HG03025 (cell line): Measurements from ENCODE around the gene STARD5.

Source experiments
- ATAC-seq: cut with Tn5 transposase; IDR thresholded peaks from one replicate; pipeline ENCODE4 v1.9.1; 2021; ENCODE audit warnings: mild to moderate bottlenecking, moderate library complexity; ENCODE audit not compliant: unreplicated experiment, low FRiP score

Gene STARD5

DNA sequence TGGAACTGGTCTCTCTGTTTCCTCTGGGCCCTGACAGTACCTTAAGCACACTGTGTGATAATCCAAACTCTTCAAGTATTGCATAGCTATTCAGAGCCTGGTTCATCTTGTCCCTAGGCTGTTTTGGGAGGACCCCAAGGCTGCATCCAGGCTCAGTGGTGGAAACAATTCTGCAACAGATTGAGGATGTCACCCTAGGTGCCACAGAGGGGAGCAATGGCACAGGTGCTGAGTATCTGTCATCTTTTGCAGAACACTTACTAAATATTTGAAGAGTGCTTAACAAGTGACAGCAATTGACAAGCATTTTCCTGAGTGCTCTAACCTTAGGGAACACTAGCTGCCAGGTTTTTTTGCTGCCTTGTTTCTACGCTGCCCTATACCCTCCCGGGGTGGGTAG, 27.8 kb downstream of the STARD5 start:
- ATAC-seq = no peak

DNA sequence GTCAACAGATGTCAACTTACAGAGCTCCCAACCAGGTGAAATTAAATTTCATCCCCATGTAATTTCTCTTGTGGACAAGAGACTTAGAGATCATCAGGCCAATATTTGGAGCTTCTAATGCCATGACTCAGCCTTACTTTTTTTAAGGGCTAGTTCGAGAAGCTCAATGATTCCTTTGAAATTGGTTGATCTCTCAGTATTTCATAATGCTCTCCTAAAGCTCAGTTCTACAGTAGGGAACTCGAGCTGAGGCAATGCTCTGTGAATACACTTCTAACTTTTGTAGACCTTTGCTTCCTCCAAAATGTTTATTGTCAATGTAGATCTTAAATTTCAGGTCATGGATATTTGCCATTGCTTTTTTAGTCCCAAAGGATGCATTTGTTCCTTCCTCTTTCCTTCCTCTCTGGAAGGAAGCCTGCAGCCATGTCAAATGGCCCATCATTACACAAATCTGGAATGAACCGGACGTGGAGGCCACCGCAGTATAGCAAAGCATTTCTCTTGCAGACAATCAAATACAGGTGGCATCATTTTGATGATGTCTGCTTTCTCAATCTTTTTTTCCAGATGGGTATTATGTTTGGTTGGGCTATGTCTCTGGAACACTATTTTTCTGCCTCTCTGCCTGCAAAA, 28.3 kb downstream of the STARD5 start:
- no peak for ATAC-seq

DNA sequence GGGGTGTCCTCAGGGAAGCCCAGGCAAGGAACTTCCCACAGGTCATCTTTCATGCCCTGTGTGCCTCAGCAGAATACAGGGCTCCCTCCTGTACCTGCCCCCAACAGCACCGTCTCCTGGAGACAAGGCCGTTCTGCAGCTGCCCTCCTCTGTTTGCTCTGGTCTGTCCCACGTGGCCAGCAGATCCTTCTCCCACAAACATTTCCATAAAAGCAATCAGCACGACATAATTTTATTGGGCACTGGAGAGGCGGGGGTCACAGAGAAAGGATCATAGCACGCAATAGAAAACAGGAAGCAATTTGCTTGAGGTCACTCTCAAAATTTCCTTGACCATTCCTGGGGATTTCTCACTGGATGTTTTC, 29.4 kb downstream of the STARD5 start:
- ATAC-seq = no peak

DNA sequence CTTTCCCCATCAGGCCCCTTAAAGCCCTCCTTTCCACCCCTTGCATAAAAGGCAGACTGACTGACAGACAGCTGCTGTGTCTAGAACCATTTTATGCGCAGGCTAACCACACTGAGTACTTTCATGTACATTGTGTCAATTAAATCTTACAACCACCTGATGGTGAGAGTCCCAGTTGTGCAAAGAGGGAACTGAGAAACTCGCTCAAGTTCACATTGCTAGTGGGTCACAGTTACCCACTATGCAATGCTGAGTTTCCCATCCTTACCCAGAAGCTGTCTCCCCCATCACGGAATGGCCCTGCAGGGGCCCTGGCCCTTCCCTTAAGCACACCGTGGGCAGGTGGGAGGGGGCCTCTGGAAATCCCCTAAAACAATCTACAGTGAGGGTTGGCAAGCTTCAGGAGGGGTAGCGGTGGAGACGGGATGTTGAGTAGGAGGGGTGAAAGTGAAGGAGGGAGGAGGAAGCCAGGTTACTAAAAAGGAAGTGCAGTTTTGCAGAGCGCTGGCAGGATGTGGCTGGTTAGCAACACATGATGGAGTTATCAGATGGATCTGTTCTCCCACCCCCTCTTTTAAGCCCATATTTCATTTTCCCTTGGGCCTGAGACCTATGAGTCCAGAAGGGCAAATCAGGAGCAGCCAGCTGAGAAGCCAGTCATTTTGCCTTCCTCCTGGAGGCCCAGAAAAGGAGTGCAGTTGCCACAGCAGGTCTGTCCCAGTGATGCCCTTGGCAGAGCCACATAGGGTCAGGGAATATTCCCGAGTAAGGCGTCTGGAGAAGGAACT, 30.0 kb downstream of the STARD5 start:
- ATAC-seq = peak; percentile 62

DNA sequence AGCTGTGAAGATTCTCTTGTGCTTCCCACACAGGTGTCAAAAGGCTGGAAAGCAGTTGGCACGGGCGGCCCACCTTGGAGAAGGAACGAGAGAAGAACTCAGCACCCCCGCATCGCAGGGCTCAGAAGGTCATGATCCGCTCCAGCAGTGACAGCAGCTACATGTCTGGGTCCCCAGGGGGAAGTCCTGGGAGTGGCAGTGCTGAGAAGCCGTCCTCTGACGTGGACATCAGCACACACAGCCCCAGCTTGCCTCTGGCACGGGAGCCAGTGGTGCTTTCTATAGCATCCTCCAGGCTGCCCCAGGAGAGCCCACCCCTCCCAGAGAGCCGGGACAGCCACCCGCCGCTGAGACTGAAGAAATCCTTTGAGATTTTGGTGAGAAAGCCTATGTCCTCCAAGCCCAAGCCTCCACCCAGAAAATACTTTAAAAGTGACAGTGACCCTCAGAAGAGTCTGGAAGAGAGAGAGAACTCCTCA, 31.4 kb downstream of the STARD5 start:
- ATAC-seq = peak; percentile 25

DNA sequence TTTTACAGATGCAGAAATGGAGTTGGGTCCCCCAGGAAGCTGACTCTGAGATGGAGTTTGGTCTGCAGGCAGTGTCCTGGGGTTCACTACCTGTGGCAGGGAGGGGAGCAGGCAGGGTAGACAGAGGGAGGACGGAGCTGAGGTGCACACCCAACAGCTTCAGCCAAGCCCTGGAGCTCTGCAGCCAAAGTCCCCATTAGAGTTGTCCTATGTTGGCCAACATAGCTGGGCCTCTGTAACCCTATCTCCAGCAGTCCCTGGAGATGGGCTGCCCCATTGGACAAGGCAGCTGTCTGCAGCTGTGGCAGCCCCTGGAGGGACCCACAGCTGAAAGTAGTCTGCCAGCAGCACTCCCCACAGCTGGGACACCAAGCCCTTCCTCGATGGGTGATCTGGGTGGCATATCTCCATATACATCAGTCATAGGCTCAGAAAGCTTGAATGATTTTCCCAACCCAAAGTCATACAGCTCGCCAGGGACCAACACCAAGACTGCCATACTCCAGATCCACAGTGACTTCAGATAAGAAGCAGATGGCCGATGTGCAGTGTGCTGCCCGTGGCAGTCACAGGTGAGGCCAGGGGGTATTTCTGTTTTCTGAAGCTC, 31.9 kb downstream of the STARD5 start:
- no peak for ATAC-seq

DNA sequence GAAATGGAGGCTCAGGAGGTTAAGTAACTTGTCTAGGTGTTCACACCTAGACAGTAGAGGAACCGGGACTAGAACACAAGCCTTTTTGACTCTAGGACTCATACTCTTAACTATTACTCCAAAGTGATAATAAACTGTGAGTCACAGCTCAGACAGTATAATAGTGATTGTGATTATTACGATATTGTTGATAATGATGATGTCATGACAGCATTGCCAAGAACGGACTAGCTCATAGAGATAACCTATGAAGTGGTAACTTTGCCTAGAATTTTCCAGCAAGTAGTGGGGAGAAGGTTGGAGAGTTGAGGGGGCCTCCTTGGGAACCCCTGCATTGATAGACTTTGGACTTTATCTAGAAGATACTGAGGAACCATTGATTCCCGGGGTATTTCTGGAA, 34.0 kb downstream of the STARD5 start:
- no peak for ATAC-seq

DNA sequence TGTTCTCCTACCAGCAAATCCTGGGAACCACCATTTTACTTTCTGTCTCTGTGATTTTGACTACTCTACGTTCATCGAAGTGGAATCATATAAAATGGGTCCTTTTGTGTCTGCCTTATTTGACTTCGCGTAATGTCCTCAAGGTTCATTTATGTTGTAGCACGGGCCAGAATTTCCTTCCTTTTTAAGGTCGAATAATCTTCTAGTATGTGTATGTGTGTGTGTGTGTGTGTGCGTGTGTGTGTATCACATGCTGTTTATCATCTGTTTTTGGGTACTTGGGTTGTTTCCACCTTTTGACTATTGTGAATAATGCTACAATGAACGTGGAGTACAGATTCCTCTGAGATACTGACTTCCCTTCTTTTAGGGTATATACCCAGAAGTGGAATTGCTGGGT, 35.3 kb downstream of the STARD5 start:
- ATAC-seq = no peak

DNA sequence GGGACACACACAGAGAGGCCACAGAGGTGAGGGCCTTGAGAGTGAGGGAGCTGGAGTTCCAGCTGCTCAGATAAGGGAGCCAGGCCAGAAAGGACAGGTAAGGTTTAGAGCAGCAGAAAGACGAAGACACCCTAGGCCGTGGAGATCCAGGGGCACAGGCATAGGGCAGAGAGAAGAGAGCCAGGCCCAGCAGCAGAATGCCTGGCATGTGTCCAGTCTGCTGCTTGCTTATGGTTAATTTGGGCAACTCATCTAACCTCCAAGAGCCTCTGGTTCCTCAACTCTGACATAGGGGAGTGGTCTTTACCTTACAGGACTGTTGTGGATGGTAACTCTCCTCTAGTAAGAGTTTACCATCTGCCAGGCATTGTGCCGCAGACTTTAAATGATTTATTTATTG, 35.9 kb downstream of the STARD5 start:
- no peak for ATAC-seq

DNA sequence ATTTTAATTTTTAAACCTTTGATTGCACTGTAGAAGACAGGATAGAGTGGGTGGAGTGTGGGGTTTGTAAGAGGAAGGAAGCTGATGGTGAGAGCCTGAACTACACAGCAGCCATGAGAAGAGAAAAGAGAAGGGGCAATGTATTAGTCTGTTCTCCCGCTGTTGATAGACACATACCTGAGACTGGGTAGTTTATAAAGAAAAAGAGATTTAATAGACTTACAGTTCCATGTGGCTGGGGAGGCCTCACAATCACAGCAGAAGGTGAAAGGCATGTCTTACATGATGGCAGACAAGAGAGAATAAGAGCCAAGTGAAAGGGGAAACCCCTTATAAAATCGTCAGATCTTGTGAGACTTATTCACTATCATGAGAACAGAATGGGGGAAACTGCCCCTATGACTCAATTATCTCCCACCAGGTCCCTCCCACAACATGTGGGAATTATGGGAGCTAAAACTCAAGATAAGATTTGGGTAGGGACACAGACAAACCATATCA, 37.3 kb downstream of the STARD5 start:
- no peak for ATAC-seq

DNA sequence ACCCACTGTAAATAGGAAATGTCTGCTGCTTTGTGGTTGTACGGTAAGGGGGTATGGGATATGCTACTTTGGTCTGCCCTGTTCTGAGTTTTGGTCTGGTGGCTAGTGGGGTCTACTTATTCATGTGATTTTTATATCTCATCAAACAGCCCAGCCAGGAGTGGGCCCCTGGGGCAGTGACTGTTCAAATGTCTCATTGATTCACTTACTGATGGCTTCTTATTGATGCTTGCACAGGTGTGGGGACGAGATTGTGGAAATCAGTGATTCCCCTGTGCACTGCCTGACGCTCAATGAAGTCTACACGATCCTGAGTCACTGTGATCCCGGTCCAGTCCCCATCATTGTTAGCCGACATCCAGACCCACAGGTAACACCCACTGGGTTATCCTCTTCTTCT, 38.5 kb downstream of the STARD5 start:
- ATAC-seq = no peak

DNA sequence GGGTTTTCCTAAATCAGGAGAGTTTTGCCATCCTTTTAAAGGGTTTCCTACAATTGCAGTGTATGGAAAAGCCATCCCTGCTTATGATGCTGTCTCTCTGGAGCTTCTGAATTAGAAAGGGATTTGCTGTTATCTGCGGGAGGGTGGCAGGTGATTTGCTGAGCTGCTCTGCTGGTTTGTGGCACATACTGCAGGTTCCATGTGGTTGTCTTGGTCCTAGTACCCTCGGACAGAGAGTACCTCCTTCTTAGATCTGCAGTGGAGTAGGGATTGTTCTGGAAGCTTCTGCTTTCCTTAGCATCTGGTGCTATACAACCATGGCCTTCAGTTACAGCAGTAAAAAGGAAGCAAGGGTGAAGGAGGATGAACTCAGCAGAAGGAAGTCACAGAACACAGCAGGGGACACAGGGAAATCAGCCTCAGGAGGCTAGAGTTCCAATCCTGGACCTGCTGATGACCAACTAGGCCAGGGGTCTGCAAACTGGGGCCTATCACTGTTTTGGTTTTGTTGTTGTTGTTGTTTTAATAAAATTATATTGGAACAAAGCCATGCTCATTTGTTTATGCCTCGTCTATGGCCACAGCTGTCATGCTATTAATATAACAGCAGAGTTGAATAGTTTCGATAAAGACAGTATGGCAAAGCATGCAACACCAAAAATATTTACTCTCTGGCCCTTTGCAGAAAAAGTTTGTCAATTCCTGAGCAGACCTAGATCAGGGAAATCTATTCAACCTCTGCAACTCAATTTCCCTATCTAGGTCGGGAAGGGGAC, 39.5 kb downstream of the STARD5 start:
- no peak for ATAC-seq

DNA sequence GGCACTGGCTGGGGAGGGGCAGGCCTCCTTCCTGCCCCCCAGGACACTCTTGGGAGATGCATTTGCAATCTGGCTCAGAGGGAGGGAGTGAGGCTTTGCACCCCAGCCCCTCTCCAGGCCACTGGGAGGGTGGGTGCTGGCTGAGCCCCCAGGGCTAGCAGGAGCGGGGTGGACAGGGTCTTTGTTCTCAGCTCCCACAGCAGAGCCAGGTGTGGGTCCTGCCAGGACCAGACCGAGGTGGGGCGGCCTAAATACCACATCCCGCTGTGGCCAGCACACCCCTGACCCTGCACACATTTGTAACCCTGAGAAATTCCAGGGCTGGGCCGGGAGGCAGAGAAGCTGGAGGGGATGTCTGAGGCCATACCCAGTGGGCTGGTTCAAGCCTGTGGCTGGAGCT, 41.0 kb downstream of the STARD5 start:
- no peak for ATAC-seq

DNA sequence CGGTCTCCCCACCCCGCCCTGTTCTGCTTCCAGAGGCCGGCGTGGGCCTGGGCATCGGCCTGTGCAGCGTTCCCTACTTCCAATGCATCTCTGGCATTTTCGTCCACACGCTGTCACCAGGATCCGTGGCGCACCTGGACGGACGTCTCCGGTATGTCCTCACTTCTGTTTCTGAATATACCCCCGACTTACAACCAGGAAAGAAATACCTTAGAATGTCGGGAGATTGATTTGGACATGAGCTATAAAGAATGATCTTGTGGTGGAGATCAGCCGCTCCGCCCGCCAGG, 41.4 kb downstream of the STARD5 start:
- ATAC-seq = no peak

DNA sequence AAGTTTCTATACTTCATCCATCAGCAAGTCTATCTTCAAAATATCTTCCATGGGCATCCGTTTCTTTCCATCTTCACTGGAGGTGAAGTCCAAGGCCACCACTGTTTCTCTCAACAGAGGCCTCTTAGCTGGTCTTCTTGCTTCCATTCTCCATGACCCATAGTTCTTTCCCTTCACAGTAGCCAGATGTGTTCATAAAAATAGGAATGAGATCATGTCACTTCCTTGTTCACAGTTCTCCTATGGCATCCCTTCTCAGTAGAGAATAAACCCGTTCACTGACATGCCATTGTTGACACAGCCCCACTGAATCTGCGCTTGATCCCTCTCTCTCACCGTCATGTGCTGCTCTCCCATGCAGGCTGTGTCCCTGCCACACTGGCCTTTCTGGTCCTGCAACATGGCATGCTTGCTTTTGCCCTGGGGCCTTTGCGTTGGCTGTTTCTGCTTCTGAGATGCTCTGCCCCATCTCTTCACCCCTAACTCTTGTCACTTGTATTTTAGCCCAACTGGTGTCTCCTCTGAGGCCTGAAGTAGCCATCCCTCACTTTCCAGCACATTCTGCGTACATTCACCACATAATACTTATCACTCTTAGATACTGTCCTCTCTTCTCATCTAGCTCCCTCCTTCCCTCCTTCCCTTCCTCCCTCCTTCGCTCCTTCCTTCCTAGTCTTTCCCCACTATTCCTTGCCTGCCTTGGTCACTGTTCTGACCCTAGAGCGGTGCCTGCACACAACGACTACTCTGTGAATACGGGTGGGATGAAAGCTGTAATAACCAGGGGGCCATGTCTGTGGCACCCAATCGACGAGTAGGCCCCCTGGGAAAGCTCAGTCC, 42.0 kb downstream of the STARD5 start:
- no peak for ATAC-seq

DNA sequence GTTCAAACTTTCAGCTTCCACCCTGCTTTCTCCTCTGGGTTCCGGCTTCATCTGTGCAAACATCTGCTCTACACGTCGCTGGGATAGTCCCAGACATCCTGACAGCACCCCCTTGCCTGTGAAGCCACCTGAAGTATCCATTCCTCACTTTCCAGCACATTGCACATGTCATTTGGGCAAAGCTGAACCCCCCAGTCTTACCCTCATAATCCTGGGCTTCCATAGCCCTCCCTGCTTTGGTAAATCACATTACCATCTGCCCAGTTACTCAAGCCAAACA, 42.5 kb downstream of the STARD5 start:
- no peak for ATAC-seq

DNA sequence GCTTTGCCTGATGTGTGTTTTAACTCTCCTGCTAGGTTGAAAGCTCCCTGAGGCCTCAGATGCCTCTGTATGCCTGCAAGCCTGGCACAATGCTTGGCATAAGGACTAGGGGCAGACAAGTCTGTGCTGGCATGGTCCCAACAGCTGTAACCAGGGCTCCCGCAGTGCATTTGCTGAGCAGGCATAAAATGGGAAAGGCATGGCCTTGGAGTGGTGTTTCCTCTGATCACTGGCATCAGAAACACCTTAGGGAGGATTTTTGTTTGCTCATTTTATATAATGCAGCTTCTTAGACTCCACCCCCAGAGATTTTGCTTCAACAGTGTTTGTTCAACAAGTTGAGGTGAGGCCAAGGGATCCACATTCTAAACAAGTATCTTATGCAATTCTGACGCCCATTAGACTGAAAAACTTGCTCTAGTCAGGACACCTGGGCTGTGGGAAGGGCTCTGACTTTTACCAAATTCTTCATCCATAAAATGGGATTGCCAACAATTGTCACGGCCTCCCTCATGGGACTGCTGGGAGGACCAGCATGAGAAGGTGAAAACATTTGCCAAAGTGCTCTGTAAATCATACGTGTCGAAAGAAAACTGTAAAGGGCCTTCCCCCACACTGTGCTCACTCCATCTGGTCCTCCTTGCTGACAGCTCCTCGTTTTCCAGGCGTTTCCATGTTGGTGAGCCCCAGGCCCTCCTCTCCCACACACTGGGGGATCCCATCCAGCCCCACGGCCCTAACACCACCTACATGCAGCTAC, 43.1 kb downstream of the STARD5 start:
- ATAC-seq = no peak

DNA sequence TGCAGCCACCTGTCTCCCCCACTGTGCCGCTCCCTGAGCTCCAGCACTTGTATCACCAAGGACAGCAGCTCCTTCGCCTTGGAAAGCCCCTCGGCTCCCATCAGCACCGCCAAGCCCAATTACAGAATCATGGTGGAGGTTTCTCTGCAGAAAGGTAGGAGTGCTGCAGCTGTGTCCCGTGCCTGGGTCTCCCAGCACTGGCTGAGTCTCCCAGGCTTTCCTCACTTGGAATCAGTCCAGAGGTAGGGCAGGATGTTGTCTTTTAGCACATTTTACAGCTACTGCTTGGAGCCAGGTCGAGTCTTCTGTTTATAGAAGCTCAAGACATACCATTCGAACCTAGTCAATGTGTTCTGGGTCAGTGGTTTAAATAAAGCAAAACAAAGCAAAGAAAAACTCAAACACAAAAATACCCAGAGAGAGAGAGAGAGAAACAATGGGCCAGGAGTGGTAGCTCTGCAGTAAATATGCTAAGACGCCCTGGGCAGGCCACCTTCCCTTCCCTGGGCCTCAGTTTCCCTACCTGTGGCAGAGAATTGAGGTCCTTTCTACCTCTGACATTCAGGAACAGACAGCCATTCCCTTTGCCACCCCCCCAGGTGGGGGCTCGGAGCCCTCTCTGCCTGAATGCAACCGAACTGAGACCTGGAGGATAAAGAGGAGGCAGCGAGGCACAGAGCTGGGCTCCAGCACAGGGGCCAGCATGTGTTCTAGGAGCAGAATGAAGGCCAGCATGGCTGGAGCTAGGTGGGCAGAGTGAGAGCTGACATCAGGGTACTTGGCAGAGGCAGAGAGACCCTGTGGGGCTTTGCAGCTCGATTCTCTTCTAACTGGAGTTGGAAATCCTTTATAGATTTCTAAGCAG, 44.1 kb downstream of the STARD5 start:
- no peak for ATAC-seq
